HG02678 (cell line): ENCODE data around the gene ANKRD10.
"Not testable (repeated sequence)": the region's sequence is repeated elsewhere in the genome, so short reads cannot be mapped to it uniquely, and the experiment has no call there.

Experiments used
- ATAC-seq: cut with Tn5 transposase; IDR thresholded peaks from one replicate; pipeline ENCODE4 v1.9.1; 2021; ENCODE audit warnings: mild to moderate bottlenecking, moderate library complexity; ENCODE audit not compliant: unreplicated experiment

Gene ANKRD10

GRCh38 chr13:110915057-110915873 is at the start of gene ANKRD10:
TSS of gene ANKRD10 (minus strand) at chr13:110915069. CDS start at chr13:110914934, 135 bp downstream.
- peak; percentile 77 for ATAC-seq

- ATAC-seq, result no peak
Observed at GRCh38 chr13:110964229-110965037, 49.6 kb upstream of the ANKRD10 start.

DNA sequence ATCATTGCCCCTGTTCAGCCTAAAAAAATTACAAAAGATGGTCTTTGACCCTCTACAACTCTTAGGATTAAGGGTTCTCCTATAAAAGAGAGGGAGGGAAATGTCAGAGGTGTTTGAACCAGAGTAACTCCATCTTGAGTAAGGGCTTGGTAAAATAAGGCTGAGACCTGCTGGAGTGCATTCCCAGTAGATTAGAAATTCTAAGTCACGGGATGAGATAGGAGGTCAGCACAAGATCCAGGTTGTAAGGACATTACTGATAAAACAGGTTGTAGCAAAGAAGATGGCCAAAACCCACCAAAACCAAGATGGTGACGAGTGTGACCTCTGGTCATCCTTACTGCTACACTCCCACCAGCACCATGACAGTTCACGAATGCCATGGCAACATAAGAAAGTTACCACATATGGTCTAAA is 48.7 kb upstream of the ANKRD10 start:
- ATAC-seq, result no peak

DNA sequence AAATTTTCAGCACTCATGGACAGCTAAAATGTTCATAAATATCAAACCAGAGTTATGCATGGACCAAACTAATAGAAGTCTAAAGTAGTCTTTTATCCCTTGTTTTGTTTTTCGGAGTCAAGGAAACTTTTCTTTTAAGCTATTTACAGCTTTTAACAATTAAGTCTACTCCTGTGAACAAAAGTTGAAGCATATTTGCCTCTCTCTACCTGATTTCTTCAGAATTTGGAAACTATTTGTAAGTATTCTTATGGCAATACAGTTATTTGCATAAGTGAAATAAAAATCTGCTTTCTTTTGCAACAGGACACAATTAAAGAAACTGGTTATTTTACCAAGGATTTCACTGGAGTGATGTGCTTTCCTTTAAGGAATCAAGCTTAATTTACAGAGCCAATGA is 47.1 kb upstream of the ANKRD10 start:
- ATAC-seq, result no peak

GRCh38 chr13:110960204-110960603 is 45.3 kb upstream of the ANKRD10 start:
- ATAC-seq, result no peak

DNA sequence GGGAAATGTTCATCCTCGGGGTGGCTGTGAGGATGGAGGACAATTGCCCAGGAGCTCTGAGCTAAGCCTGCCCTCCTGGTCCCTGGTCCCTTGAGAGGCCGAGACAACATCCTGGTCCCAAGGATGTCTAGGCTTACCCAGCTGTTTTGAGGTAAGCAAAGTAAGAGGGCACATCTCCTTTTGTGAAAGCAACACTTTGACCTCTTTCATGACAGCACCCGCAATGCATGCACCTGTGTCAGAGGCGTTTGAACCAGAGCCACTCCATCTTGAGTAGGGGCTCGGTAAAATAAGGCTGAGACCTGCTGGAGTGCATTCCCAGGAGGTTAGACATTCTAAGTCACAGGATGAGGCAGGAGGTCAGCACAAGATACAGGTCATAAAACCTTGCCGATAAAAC is 43.1 kb upstream of the ANKRD10 start:
- no peak for ATAC-seq

DNA sequence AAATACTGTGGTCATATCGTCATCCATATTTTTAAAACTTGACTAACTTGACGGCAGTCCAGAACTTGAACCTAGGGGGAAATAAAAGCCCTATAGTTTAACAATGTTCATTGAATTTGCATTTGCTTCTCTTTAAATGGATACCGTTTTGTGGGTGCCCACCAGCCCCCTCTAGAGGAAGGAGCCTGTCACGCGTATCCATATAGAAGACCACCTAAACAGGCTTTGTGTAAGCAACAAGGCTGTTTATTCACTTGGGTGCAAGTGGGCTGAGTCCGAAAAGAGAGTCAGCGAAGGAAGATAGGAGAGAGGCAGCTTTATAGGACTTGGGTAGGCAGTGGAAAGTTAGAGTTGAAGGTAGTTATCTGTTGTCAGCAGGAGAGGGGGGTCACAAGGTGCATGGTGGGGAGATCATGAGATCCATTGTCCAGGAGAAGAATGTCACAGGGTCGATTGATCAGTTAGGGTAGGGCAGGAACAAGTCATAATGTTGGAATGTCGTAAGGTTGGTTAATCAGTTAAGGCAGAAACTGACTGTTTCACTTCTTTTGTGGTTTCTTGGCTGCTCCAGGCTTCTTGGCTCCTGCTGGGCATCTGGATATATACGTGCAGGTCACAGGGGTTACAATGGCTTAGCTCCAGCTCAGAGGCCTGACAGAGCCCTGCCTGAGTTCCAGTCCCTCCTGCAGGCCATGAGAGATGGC is 42.5 kb upstream of the ANKRD10 start:
- ATAC-seq, result no peak

DNA sequence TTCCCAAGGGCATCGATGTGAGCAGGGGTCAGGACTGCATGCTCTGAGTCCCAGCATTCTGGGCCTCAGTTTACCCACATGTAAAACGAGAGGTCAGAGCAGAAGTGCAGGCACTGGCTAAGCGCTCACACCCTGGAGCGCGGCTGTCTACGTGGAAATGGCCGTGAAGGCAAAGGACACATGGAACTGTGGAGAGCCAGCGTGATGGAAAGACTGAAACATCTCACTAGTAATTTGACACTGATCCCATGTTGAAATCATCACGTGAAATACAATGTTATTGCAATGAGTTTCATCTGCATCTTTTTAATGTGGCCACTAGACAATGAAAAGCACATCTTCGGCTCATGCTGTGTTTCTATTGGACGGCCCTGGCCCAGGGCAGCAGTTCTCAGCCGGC is 41.3 kb upstream of the ANKRD10 start:
- ATAC-seq, result not testable (repeated sequence)

GRCh38 chr13:110955608-110956007 is 40.7 kb upstream of the ANKRD10 start:
- ATAC-seq, result not testable (repeated sequence)

DNA sequence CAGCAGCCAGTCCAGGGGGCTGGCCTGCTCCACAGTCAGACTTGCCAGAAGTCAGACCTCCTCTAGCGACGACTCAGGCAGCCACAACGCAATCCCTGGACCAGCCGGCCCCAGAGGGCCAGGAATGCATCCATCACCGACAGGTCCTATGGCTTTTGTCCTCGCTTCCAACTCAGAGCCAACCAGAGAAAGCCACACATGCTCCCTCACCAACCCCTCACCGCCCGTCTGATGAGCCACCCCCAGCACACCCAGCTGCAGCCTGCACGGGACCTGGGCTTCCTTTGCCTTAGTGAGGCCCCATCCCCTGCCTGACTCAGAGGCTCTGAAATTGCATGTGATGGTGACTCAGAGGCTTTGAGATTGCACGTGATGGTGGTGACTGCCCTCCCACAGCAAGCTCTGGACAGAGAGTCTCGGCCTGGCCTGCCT is 40.2 kb upstream of the ANKRD10 start:
- peak; percentile 51 for ATAC-seq

DNA sequence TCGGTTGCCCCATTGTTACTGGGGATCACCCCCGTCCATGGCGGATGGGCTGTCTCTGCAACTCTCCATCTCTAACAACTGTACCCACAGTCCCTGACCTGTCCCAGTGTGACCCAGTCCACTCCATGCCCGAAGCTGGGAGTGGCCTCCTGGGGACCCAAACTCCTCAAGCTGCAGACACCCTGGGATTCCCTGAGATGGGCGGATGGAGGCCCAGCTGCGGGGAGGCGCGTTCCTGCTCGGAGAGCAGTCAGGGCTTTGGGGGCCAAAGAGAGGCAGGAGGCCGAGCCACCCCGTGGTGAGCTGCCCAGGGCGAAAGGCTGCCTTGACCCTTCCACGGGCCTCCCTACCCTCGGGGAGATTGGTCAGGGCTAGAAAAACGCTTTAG is 39.7 kb upstream of the ANKRD10 start:
- not testable (repeated sequence) for ATAC-seq

DNA sequence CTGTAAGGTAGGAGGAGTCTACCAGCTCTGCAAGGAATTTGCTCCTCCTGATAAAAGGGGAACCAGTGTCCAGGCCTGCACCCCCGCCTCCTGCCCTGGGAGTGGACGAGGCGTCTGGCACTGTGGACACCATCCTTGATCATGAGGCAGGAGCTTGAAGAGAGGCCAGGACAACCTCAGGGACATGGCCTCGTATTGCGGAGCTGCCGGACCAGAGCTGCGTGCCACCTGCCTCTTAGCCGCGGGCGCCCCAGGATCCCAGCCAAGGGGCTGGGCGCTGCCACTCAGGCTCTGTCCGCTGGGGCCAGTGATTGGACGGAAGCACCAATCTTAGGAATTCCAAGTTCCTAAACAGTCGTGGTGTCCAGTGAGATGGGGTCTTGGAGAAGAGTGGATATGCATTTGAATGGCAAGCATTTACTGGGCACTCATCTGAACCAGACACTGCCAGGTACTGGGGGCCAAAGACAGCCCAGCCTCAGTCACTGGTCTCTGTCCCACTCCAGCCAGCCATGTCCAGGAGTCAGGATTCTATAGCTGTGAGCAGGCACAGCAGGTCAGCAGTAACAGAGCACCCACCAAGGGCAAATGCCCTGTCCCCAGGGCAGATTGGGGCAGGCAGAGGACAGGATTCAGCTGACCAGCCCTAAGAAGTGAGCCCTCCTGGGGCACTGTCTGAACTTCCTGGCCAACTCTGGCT is 39.1 kb upstream of the ANKRD10 start:
- no peak for ATAC-seq

GRCh38 chr13:110953416-110953815 is 38.5 kb upstream of the ANKRD10 start:
- no peak for ATAC-seq

GRCh38 chr13:110952135-110952534 is 37.3 kb upstream of the ANKRD10 start:
- ATAC-seq, result peak; percentile 51

DNA sequence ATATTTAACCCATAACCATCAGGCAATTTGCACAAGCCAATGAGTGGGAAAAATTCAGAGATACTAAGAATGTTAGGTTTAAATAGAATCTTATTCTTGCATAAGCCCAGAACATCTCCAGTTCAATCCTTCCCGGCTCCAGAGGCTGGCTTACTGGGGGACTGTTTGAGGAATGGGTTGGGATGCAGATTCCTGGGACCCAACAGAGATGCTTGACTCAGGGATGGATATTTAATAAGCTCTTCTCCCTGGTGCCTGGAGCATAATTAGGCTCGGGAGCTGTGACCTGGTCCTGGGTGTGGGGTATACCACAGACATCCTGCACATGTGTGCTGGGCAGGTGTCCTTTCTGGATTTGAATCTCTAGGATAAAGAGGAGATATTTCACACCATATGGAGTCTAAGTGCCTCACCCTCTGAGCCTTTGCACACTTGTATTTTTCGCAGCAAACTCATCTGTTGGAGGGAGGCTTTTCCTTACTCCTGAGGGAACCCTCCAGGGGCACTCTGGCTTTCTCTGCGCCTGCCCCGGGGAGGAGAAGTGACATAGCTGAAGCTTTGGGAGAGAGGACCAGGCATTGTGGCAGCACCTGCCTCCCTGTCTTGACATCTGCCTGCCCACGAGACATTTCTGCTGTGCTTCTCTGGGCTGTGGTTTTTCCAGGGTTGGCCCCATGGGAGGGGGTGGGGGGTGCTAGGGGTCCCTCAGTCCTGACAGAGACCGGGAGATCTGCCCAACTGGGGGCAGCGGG is 36.1 kb upstream of the ANKRD10 start:
- ATAC-seq, result no peak

GRCh38 chr13:110950356-110950755 is 35.5 kb upstream of the ANKRD10 start:
- ATAC-seq, result no peak

DNA sequence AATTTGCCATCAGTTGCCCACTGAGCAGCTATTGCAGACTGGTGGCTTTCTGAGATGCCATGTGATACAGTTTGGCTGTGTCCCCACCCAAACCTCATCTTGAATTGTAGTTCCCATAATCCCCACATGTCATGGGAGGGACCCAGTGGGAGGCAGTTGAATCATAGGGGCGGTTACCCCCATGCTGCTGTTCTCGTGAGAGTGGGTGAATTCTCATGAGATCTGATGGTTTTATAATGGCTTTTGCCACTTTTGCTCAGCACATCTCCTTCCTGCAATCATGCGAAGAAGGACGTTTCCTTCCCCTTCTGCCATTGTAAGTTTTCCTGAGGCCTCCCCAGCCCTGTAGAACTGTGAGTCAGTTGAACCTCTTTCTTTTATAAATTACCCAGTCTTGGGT is 34.8 kb upstream of the ANKRD10 start:
- ATAC-seq, result no peak

- ATAC-seq, result no peak
Observed at GRCh38 chr13:110949116-110949515, 34.2 kb upstream of the ANKRD10 start.

DNA sequence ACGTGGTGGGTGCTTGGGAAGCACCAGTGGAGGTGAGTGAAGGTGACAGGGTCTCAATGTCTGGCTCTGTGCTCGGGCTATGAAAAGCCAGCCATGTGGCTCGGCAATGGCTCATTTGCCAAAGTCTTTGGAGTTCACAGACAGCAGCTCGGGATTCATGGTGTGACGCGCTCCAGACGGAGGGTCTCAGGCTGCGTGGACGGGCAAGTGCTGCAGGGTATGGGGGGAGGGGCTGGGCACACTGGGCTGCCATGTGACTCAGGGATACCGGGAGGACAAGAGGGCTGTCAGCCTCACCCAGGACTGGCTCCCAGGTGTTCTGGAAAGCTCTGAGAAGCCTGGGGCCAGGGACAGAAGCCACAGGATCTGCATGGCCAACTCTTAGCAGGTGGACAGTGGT is 32.5 kb upstream of the ANKRD10 start:
- not testable (repeated sequence) for ATAC-seq
